GM21529 (cell line): Measurements from ENCODE around the gene HELZ.
"Not testable (repeated sequence)": the region's sequence is repeated elsewhere in the genome, so short reads cannot be mapped to it uniquely, and the experiment has no call there.

Experiments
- ATAC-seq: cut with Tn5 transposase; IDR thresholded peaks from one replicate; pipeline ENCODE4 v1.9.1; 2021; ENCODE audit not compliant: unreplicated experiment

The HELZ gene

GRCh38 chr17:67245073-67245693, at the start of gene HELZ:
Gene HELZ (minus strand): TSS chr17:67245196. CDS start chr17:67218804, 26,392 bp downstream.
- ATAC-seq = peak; percentile 61

- peak; percentile 82 for ATAC-seq
Observed at GRCh38 chr17:67293251-67294203, 48.5 kb upstream of the HELZ start.

- ATAC-seq = no peak
Observed at GRCh38 chr17:67290711-67291291, 45.8 kb upstream of the HELZ start.

DNA sequence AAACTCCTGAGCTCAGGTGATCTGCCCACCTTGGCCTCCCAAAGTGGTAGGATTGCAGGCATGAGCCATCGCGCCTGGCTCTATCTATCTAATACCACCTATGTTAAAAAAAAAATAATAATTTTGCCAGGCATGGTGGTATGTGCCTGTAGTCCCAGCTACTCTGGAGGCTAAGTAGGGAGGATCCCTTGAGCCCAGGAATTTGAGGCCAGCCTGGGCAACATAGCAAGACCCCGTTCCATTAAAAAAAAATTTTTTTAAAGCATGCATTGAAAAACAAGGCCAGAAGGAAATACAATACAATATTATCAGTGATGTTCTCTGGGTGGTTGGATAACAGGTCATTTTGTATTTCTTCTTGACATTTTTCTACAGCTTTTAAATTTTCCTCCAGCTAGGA, 45.2 kb upstream of the HELZ start:
- ATAC-seq = no peak

DNA sequence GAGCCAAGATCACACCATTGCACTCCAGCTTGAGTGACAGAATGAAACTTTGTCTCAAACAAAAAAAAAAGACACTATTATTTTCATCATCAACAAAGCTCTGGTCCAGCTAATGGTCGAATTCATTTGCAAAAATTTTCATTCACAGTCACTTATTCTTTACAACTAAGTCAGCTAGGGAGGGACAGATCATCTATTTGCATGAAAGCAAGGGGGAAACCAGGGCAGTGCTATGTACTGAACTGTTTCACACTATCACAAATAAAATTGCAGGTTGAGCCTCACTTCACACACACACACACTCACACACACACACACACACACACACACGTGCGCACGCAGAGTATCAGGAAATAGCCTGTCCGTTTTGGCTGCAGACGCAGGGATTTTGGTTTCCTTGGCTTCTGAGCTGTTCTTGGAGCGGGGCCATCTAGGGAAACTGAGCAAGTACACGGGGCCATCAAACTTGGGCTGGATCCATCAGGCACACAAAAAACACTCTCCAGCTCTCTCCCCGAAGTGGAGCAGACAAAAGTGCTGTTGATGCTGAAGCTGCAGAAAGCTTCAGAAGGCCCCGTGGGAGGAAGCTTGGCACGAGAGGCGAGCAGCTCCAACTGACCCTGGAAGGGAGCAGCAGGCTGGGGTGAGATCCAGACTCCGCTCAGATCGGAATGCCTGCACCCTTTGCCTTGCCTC, 44.3 kb upstream of the HELZ start:
- no peak for ATAC-seq

DNA sequence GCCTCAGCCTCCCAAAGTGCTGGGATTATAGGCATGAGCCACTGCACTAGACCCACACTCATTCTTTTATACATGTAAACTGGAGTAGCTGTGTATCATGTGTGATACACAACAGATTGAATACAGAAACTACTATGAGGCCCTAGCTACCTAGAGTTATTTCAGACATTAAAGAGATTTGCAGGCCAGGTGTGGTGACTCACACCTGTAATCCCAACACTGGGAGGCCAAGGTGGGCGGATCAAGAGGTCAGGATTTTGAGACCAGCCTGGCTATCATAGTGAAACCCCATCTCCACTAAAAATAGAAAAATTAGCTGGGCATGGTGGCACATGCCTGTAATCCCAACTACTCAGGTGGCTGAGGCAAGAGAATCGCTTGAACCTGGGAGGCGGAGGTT, 41.8 kb upstream of the HELZ start:
- not testable (repeated sequence) for ATAC-seq

DNA sequence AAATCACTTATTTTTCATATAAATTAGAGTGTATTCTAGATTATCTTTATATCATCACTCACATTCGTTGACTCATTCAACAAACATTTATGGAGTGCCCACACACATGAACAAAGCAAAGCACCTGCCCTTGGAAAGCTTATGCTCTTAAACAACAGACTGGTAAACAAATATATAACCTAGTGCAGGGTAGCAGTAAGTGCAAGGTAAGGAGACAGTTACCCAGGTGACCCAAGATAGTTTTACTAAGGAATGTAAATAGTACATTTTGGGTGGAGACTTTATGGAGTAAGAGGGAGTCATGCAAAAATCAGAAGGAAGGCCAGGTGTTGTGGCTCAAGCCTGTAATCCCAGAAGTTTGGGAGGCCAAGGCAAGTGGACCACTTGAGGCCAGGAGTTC, 40.4 kb upstream of the HELZ start:
- ATAC-seq = no peak

GRCh38 chr17:67283731-67284516, 38.9 kb upstream of the HELZ start:
- no peak for ATAC-seq

DNA sequence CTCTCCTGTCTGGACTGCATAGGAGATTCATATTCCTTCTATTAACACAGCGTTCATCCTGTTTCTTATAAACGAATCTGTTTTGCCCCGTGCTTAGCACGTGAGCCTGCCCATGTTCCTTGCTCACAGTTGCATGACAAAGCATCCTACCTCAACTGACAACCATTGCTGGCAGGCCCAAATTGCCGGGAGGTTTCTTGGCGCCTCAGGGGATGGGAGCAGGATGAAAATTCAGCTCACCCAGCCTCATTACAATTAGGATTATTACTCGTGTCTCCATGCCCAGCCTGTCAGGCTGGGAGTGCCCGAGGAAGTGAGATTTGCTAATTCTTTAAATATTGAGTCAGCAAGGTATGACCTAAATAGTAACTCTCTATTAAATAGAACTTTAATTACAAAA, 36.7 kb upstream of the HELZ start:
- ATAC-seq = no peak

DNA sequence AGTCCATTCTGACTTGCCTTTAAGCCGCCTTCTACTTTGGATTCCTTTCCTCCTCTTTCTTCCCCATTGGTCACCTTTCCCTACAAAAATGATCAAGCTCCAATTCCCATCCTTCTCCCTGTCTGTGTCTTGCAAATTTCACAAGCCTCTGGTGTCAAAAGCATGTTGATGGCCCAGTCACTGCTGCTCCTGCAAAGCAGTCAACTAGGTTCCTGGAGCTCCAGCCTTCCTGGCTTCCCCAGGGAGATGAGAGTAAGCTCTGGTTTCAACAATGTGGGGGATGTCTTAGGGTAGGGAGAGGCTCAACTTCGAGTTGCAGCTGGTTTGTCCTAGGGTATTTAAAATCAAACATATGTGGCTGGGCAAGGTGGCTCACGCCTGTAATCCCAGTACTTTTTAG, 36.1 kb upstream of the HELZ start:
- ATAC-seq = no peak

- no peak for ATAC-seq
Observed at GRCh38 chr17:67280279-67280678, 35.3 kb upstream of the HELZ start.

DNA sequence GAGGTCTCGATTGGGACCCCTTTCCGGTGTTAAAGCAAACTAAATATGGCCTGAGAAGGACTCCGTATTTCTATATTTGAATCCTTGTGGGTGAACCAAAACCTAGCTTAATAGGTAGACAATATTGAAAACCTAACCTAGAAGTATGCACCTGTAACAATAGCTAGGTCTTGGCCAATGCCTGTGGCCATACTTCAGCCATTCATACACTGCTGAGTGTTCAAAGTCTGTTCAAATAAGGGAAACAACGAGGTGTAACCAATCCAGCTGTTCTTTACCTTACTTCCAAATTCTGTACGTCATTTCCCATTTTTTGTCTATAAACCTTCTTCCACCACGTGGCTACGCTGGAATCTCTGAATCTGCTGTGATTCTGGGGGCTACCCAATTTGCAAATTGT, 34.1 kb upstream of the HELZ start:
- ATAC-seq = no peak

- ATAC-seq = no peak
Observed at GRCh38 chr17:67278363-67278762, 33.4 kb upstream of the HELZ start.

GRCh38 chr17:67276075-67276474, 31.1 kb upstream of the HELZ start:
- no peak for ATAC-seq

GRCh38 chr17:67274466-67274865, 29.5 kb upstream of the HELZ start:
- ATAC-seq = no peak

- ATAC-seq = no peak
Observed at GRCh38 chr17:67273900-67274299, 28.9 kb upstream of the HELZ start.

- ATAC-seq = no peak
Observed at GRCh38 chr17:67272312-67273047, 27.5 kb upstream of the HELZ start.

DNA sequence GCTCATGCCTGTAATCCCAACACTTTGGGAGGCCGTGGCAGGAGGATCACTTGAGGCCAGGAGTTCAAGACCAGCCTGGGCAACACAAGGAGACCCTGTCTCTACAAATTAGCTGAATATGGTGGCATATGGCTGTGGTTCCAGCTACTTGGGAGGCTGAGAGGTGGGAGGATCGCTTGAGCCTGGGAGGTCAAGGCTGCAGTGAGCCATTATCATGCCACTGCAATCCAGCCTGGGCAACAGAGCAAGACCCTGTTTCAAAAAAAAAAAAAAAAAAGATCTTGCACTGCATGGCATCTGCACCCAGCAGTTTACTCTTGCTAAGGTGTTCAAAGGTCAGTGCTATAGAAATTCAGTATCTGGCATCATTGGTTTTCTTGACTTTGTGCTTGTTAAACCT, 26.2 kb upstream of the HELZ start:
- not testable (repeated sequence) for ATAC-seq

- ATAC-seq = no peak
Observed at GRCh38 chr17:67270416-67270815, 25.4 kb upstream of the HELZ start.

DNA sequence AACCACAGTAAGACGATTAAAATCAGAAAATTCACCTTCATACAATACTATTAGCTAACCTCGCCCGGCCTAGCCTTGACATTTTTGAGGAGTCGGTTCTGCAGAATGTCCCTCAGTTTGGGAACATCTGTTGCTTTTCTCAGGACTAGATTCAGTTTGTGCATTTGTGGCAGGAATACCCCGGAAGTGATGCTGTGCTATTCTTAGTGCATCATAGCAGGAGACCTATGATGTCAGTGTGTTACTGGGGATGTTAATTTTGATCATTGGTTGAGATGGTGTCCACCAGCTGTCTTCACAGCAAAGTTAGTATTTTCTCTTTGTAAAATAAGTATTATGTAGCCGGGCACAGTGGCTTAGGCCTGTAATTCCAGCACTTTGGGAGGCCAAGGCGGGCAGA, 21.5 kb upstream of the HELZ start:
- ATAC-seq = no peak
